NCI-H748 (cell line): ENCODE results near the gene PKD1L1.
A peak's percentile ranks its signal among the peaks of the same experiment; 100 is the strongest.

Experiments used
- DNase-seq: peaks from one replicate; lab custom pipeline; 2025; ENCODE audit not compliant: unreplicated experiment; lab: John Stamatoyannopoulos, UW

The PKD1L1 gene

DNA sequence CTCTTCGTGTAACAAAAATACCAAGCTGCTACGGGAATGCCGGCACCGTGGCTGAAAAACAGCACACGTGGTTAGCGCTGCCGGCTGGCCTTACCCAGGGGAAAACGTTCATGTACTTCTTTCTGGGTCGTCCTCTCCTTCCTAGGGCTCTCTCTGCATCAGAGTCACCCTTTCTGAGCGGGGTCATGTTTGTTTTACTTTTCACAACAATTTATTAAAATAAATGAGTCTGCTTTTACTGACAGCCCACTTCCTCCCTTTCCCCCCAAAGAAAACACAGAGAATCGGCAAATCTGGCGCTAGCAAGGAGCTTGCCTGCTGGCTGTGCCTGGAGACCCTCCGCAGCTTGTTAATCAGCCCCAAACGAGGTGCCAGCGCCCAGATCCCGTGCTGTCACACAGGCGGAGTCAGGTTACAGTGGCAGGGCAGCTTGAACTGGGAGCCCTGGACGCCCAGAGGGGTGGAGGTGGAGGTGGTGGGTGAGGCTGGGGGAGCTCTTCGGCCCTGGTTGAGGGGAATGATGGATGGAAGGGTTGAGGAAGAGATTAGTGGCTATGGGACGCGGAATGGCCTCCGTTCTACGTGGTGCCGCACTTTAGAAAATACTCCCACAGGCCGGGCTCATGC is 204.2 kb downstream of the PKD1L1 start:
- DNase-seq: peak; percentile 14

- no peak for DNase-seq
These were observed 206.3 kb downstream of the PKD1L1 start for GRCh38 chr7:47741984-47742383.

DNA sequence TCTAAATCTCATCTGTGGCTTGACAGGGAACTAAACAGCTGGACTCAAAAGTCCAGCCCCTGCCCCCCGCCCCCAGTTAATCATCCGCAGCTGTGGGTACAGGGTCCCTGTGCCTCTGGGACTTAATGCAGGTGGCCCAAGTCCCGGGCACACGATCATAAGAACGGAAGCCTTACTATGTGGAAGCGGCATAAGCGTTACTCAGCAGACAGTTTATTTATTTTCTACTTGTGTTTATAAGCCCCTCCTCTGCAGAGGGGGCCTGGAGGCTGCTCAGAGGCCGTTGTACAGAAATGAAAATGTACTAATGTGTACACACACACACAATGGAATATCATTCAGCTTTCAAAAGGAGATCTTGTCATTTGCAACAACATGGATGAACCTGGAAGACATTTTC is 208.4 kb downstream of the PKD1L1 start:
- no peak for DNase-seq

GRCh38 chr7:47739301-47739875 is 208.9 kb downstream of the PKD1L1 start:
- no peak for DNase-seq

- no peak for DNase-seq
These were observed 209.6 kb downstream of the PKD1L1 start for GRCh38 chr7:47738563-47739166.

DNA sequence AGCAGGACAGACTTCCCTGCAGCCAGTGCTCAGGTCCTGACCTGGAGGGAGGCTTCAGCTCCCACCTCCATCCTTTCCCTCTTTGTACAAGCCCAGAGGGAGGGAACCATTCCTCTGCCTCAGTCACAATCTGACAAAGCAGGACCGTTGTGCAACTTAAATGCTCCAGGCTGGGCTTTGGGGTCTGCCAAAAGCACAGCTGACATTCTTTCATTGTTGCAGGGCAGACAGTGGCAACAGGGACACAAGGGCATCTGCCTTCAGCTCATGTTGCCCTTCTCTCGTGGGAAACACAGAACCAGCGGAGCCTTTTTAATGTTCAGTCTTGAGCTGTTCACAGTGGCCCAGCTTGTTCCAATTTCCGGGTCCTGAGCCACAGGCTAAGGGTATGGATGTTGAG is 210.7 kb downstream of the PKD1L1 start:
- no peak for DNase-seq

DNA sequence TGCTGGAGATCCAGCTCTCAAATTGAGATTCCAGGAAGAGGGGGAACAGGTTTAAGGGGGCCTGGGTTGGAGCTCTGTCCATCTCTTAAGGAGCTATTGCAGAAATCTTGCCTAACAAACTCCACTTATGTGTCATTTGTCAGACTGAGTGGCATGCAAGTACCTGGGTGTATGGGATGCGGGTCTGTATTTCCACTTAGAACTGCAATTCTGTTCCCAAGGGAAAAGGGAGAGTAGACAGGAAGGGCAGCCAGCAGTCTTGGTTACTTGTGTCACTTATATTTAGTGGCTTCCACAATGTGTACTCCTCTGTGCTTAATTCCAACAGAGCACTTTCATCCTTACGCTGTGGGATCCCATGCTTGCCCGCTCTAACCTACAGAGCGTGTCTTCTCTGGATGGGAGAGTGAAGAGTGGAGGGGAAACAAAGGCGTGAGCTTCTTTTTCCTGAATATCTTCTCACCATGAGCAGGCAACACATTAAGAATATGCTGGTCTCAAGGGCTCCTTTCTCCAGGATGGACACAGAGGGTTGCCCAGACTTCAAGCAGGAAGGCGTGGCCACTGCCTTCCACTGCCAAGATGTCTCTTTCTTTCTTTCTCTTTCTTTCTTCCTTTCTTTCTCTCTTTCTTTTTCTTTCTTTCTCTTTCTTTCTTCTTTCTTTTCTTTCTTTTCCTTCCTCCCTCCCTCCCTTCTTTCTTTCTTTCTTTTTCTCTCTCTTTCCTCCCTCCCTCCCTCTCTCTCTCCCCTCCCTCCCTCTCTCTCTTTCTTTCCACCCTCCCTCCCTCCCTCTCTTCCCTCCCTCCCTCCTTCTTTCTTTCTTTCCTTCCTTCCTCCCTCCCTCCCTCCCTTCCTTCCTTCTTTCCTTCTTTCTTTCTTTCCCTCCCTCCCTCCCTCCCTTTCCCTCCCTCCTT is 212.6 kb downstream of the PKD1L1 start:
- DNase-seq: no peak

GRCh38 chr7:47734949-47735291 is 213.3 kb downstream of the PKD1L1 start:
- no peak for DNase-seq

GRCh38 chr7:47734287-47734948 is 213.8 kb downstream of the PKD1L1 start:
- DNase-seq: no peak

- no peak for DNase-seq
These were observed 218.1 kb downstream of the PKD1L1 start for GRCh38 chr7:47730142-47730541.

DNA sequence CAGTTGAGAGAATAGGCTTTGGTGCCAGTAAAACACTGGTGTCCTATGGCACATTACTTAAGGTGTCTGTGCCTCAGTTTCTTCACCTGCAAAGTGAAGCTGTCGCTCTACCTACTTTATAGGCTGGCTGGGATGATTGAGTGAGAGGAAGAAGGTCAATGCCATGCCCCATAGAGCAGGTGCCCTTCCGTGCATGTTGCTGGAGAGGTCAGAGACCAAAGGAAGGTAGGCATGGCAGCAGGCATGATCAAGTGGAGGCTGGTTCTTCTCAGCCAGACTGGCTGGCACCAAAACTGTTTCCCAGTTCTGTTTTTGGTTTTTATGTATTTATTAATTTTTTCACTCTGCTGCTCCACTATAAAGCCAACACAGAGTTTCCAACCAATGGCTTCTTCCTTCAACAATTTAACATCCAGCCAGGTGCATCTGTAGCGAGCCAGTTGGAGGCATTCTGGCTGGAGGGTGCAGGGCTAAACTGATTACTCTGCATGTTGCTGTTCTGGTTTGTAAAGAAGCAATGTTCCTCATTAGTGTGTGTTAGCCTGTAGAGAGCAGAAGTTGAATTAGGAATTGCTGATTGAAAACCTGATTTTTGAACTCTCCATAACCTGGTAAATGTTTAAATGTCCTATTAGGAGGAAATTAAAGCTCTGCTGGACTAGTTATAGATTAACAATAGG is 222.1 kb downstream of the PKD1L1 start:
- no peak for DNase-seq

DNA sequence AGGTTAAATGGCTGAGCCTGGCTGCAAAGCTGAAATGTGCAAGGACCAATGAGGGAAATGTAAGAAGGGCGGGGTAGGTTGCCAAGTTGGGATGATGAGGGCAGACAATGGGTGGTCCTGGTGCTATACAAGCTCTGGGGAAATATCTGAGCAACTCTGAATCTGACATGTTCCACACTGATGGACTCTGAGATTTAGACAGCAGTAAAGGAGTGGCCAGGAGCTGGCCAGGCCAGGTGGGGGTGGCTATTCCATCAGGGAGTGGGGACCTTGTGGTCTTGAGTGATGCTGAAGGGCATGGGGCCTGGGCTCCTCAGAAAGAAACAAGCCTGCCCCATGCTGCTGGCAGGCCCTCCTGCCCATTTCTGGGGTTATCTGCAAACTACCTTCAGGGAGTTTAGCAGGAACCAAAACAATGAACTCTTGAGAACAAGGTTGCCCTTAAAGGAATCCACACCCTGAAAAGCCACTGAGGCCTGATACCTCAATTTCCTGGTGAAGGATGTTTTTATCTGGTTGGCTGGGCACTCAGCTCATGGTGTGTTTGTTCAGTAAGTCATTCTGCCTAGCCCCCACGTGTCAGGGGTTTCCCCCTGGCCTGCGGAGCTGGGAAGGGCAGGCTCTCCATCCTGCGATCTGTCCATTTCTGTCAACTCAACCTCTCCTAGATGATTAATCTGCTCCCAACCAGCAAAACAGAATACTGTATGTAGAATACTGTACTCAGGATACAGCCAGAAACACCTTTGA is 223.1 kb downstream of the PKD1L1 start:
- no peak for DNase-seq
